ENCODE results near the gene RELCH.

DNA sequence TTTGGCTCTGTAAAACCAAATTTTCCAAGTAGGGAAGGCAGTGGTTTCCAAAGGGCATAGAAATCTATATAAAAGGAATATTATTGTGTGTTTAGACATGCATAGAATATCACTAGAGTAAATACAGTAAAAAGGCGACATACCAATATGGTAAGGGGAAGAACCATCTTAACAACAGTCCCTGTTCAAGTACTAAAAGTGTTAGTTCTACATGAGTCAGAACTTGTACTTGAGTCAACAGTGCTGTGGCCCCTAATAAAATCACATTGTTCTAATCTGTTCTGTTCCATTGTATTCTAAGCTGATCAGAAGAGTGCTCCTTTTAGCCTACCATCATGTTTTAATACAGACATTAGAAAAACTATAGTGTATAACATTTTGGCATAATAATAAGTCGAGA lies 102.0 kb downstream of the RELCH start:
- TF ChIP-seq EZH2 (IDR thresholded peaks at IDR 0.05; ENCODE audit: insufficient read depth, low read length), result no peak
- TF ChIP-seq, protein P1, sequence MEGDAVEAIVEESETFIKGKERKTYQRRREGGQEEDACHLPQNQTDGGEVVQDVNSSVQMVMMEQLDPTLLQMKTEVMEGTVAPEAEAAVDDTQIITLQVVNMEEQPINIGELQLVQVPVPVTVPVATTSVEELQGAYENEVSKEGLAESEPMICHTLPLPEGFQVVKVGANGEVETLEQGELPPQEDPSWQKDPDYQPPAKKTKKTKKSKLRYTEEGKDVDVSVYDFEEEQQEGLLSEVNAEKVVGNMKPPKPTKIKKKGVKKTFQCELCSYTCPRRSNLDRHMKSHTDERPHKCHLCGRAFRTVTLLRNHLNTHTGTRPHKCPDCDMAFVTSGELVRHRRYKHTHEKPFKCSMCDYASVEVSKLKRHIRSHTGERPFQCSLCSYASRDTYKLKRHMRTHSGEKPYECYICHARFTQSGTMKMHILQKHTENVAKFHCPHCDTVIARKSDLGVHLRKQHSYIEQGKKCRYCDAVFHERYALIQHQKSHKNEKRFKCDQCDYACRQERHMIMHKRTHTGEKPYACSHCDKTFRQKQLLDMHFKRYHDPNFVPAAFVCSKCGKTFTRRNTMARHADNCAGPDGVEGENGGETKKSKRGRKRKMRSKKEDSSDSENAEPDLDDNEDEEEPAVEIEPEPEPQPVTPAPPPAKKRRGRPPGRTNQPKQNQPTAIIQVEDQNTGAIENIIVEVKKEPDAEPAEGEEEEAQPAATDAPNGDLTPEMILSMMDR (IDR thresholded peaks at IDR 0.05; ENCODE audit: insufficient read depth, low read depth, low read length), result no peak

Measured in astrocyte (in vitro differentiated cells and primary cell).